Measurements from ENCODE around the gene CTNNBL1.
"Not testable (repeated sequence)": the region's sequence is repeated elsewhere in the genome, so short reads cannot be mapped to it uniquely, and the experiment has no call there.

The CTNNBL1 gene

DNA sequence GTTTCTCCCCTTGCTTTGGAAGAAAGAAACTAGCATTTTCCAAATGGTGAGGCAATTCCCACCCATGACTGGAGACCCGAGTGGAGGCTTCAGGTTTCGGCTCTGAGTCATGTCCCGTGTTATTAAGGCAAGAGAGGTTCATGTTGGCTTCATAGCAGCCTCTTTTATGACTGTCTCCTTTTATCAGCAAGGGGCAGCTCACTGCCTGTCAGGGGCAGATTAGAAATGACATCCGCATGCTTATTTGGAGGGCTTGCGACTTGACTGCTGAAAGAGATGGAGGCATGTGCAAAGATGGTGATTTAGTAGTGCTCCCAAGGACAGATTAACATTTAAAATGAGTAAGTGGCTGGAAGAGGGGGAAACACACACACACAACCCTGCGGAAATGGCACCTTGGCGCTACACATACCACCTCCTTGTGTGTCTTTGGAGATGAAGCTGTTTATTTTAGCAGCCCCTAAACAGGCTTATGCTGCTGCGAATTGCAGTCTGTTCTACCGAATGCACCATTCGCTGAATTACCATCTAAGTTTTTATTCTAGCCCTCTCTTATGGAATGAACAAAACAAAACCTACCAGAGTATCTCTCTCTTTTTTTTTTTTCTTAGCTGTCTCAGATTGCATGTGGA, 157.0 kb downstream of the CTNNBL1 start:
- Histone ChIP-seq H3K27me3 (no peaks in the 10 kb centered on the region), H3K9me3 (replicated peaks in 1 of 11) (no peaks in the 10 kb centered on the region), H4K20me1 (peaks cover 0 to 8% (median 0%) of the 10 kb centered on the region in 11 experiments; a peak in 2 of 22 replicates), H3K36me3 (peaks cover 79 to 100% (median 94%) of the 10 kb centered on the region in 11 experiments), H3K4me2 (no peak overlapping the region), H3K27ac (no peak overlapping the region), H3K4me1 (no peaks in the 10 kb centered on the region), H3K4me3 (no peak overlapping the region), H3K9ac (no peak overlapping the region)
- no peak for TF ChIP-seq Cebpa-rat (IDR thresholded peaks at IDR 0.05)

DNA sequence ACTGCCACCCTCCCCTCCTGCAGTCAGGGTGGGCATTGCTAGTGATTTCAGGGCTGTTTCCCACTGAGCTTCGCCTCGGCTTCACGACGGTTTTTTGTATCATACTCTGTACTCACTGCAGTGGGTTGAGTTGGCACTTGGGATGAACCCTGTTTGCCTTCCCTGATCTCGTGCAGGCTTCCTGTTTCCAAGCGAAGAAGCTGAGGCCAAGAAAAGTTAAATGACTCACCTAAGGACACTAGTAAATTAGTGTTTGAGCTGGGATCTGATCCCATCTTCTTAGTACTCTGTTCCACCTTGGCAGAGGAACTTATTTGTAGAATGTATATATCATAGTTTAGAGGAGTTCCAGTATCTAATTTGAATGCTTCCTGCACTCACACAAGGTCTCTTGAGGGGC, 158.8 kb downstream of the CTNNBL1 start:
- no peaks in the 10 kb centered on the region for H3K4me1 ChIP-seq
- peaks cover 0 to 2% (median 0%) of the 10 kb centered on the region in 11 experiments; a peak in 1 of 22 replicates for H4K20me1 ChIP-seq
- H3K4me3 ChIP-seq: no peak overlapping the region
- H3K27me3 ChIP-seq: no peaks in the 10 kb centered on the region; a peak in 1 of 22 replicates
- H3K27ac ChIP-seq: no peak overlapping the region
- H3K36me3 ChIP-seq: peaks cover 80 to 100% (median 93%) of the 10 kb centered on the region in 11 experiments
- TF ChIP-seq Cebpa-rat (IDR thresholded peaks at IDR 0.05): no peak
- no peak overlapping the region for H3K4me2 ChIP-seq
- H3K9ac ChIP-seq: no peak overlapping the region
- H3K9me3 ChIP-seq (replicated peaks in 1 of 11): no peaks in the 10 kb centered on the region

DNA sequence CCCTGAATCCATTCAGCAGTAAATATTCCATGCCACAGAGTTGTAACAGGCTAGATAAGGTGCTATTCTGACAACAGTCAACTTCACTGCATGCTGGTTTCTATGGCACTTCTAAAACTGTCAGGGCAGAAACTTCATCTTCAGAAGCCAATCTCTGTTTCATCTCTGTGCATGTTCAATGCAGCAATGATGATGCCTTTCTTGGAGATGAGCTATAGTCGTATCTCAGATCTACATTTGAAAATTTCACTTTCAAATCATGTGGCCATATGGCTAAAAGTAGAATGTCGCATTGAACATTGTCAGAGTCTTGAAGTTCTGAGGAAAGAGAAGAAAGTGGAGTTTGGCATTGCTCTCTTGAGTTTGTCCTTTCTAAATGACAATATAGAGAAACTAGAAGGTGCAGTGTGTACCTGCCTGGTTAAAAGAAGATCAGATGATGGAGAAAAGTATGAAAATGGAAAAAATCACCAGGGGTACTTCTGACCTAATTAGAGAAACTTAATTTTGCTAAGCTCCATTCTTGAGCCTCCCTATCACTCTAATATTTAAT, 160.1 kb downstream of the CTNNBL1 start:
- TF ChIP-seq Cebpa-rat (IDR thresholded peaks at IDR 0.05): no peak
- Histone ChIP-seq H3K4me3 (no peak overlapping the region), H3K36me3 (peaks cover 72 to 100% (median 93%) of the 10 kb centered on the region in 11 experiments), H3K4me2 (no peak overlapping the region), H3K27me3 (no peaks in the 10 kb centered on the region; a peak in 1 of 22 replicates), H4K20me1 (peaks cover 0 to 9% (median 0%) of the 10 kb centered on the region in 11 experiments; a peak in 1 of 22 replicates), H3K4me1 (no peaks in the 10 kb centered on the region), H3K9ac (no peak overlapping the region), H3K9me3 (replicated peaks in 1 of 11) (no peaks in the 10 kb centered on the region), H3K27ac (no peak overlapping the region)

DNA sequence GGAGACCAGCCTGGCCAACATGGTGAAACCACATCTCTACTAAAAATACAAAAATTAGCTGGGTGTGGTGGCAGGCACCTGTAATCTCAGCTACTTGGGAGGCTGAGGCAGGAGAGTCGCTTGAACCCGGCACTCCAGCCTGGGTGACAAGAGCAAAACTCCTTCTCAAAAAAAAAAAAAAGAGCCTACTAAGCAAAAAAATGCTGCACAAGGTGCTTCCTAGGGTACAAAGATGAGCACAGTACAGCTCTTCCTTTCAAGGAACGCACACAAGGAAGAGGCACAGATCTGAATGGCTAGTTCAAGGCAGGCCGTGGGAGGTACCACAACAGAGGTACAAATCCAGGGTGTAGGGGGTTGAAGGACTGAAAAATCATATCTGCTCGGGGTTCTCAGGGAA, 162.2 kb downstream of the CTNNBL1 start:
- not testable (repeated sequence) for H3K9me3 ChIP-seq (replicated peaks in 1 of 11); H3K4me3 ChIP-seq; H3K27me3 ChIP-seq; H3K4me1 ChIP-seq; H3K27ac ChIP-seq; H3K9ac ChIP-seq; H4K20me1 ChIP-seq; H3K4me2 ChIP-seq
- H3K36me3 ChIP-seq: peaks cover 71 to 100% (median 93%) of the 10 kb centered on the region in 11 experiments

DNA sequence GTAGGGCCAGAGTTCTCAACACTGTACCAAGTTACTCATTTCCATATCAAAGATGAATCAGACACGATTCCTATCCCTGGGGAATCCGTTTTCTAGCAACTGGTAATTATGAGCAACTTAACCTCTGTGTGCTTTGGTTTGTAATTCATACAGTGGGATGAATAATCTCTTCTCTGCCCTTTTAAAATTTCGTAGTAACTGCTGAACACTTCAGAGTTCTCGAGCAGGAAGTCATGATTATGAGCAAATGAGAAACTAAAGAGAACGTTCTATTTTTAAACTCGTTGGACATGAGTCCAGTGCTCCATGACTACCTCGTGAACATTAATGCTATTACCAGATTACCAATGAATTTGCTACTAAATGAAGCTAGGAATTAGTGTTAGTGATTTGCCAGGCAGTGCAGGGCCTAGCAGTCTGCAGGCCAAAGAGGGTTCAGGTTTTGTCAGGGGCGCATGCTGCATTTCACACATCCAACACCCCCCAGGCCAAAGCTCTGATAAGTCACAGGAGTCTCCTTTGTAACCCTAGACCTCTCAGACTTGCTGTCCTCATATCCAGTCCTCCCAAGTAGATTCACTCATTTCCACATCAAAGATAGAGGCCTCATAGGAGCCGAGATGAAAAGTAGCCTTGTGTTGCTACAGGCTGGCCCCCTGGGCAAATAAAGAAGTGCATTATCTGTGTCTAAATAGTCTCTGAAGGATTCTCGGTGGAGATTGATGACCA, 163.3 kb downstream of the CTNNBL1 start:
- no peak overlapping the region for H3K27ac ChIP-seq
- H3K9ac ChIP-seq: no peak overlapping the region
- H3K27me3 ChIP-seq: no peaks in the 10 kb centered on the region; a peak in 1 of 22 replicates
- TF ChIP-seq Cebpa-rat (IDR thresholded peaks at IDR 0.05): no peak
- H3K4me1 ChIP-seq: no peaks in the 10 kb centered on the region
- H3K9me3 ChIP-seq (replicated peaks in 1 of 11): no peaks in the 10 kb centered on the region
- H4K20me1 ChIP-seq: peaks cover 0 to 13% (median 0%) of the 10 kb centered on the region in 11 experiments; a peak in 1 of 22 replicates
- peaks cover 74 to 100% (median 94%) of the 10 kb centered on the region in 11 experiments for H3K36me3 ChIP-seq
- H3K4me3 ChIP-seq: no peak overlapping the region
- no peak overlapping the region for H3K4me2 ChIP-seq

DNA sequence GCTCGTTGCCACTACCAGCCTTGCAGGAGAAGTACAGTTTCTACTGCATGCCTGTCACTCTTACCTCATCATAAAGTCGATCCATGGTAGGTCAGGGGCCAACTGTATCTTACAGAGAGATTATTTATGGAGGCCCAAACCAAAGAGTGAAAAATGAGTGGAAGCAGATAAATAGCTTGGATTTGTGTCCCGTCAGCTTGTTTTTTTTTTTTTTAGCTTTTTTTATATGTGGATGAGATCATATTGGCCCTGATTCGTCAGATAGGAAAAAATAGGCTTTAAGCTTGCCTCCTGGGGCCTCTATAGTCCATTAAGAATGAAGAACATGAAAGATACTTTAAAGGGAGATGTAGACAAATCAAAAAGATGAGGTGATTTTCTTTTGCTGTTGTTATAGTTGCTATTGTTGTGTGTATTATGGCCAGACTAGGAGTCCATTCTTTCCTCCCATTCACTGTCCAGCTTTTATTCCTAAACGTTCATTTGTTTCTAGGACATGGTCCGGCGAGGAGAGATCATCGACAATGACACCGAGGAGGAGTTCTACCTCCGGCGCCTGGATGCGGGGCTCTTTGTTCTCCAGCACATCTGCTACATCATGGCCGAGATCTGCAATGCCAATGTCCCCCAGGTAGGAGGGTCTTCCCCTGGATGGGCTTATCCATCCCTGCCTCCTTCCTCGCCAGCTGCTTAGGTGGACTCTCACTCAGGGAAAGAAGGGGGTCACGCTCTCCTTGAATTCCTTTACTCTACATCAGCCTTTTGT, 165.8 kb downstream of the CTNNBL1 start:
- no peak for TF ChIP-seq Cebpa-rat (IDR thresholded peaks at IDR 0.05)
- H3K9me3 ChIP-seq (replicated peaks in 1 of 11): no peaks in the 10 kb centered on the region
- H3K4me1 ChIP-seq: no peaks in the 10 kb centered on the region
- peaks cover 0 to 13% (median 0%) of the 10 kb centered on the region in 11 experiments; a peak in 2 of 22 replicates for H4K20me1 ChIP-seq
- H3K27ac ChIP-seq: no peak overlapping the region
- H3K9ac ChIP-seq: no peak overlapping the region
- no peak overlapping the region for H3K4me3 ChIP-seq
- H3K4me2 ChIP-seq: no peak overlapping the region
- H3K27me3 ChIP-seq: no peaks in the 10 kb centered on the region; a peak in 1 of 22 replicates
- peaks cover 71 to 99% (median 92%) of the 10 kb centered on the region in 11 experiments for H3K36me3 ChIP-seq

DNA sequence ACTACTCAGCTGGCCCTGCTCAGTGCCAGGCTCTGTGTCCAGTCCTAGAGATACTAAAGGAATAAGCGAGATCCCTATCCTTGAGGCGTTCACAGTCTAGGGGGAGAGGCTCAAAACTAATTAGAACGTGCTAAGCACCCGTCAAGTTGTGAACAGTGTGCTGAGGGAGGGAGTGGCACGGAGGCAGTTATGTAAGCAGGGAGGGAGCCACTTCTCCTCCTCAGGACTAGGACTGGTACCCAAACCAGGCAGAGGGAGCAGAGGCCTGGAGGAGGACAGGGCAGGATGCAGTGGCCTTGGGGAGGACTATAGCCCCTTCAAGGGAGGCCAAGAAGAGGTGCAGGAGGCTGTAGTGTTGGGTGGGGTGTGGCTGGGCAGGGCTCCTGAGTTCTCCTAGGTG, 169.5 kb downstream of the CTNNBL1 start:
- H4K20me1 ChIP-seq: peaks cover 0 to 29% (median 0%) of the 10 kb centered on the region in 11 experiments; a peak in 5 of 22 replicates
- TF ChIP-seq Cebpa-rat (IDR thresholded peaks at IDR 0.05): no peak
- no peak overlapping the region for H3K27ac ChIP-seq
- H3K9me3 ChIP-seq (replicated peaks in 1 of 11): no peaks in the 10 kb centered on the region
- H3K36me3 ChIP-seq: peaks cover 73 to 99% (median 91%) of the 10 kb centered on the region in 11 experiments
- no peak overlapping the region for H3K4me3 ChIP-seq
- H3K4me1 ChIP-seq: no peaks in the 10 kb centered on the region
- no peak overlapping the region; a peak in 1 of 22 replicates for H3K9ac ChIP-seq
- H3K4me2 ChIP-seq: no peak overlapping the region
- H3K27me3 ChIP-seq: no peaks in the 10 kb centered on the region

DNA sequence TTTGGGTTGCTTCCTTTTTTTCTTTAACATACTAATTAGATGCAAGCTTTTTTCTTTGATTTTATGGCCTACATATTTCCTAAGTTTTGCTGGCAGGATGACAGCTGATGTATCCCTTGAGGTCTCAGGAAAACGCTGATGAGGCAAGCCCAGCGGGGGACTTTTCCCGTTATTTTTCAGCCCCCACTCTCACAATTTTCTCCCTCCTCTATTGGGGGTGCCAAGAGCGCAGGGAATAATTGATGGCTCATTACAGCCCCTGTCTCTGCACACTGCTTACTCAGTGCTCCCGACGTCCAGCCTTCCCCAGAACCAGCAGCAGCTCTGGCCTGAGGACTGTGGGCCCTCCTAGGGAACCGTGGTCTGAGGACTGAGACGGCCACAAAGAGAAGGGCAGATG, 170.5 kb downstream of the CTNNBL1 start:
- H3K36me3 ChIP-seq: peaks cover 78 to 98% (median 91%) of the 10 kb centered on the region in 11 experiments
- H3K4me3 ChIP-seq: no peak overlapping the region
- H4K20me1 ChIP-seq: peaks cover 0 to 37% (median 0%) of the 10 kb centered on the region in 11 experiments; a peak in 5 of 22 replicates
- H3K4me1 ChIP-seq: peaks cover 0 to 10% (median 0%) of the 10 kb centered on the region in 10 experiments; a peak in 2 of 20 replicates
- H3K4me2 ChIP-seq: no peak overlapping the region
- H3K27me3 ChIP-seq: no peaks in the 10 kb centered on the region
- no peak overlapping the region for H3K27ac ChIP-seq
- H3K9me3 ChIP-seq (replicated peaks in 1 of 11): no peaks in the 10 kb centered on the region
- TF ChIP-seq Cebpa-rat (IDR thresholded peaks at IDR 0.05): no peak
- no peak overlapping the region for H3K9ac ChIP-seq

DNA sequence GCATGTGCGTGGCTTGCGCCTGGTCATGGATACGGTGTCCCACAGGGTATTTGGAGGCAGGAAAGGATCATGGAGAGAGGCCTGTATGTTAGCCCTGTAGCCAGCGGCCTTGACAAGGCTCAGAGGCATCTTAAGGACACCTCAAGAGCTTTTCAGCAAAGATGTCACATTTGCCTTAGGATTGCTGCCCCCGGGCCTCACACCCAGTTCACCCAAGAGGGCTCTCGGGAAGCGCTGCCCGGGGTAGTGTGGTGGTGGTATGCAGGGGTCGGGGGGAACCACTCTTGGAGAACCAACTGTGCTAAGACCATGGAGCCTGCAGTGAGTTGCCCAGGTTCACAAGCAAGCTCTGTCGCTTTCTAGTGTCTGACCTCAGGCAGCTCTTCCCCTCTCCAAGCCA, 172.2 kb downstream of the CTNNBL1 start:
- H3K9me3 ChIP-seq (replicated peaks in 1 of 11): no peaks in the 10 kb centered on the region
- no peak overlapping the region for H3K4me2 ChIP-seq
- H4K20me1 ChIP-seq: peaks cover 0 to 54% (median 0%) of the 10 kb centered on the region in 11 experiments; a peak in 6 of 22 replicates
- H3K27me3 ChIP-seq: no peaks in the 10 kb centered on the region
- H3K9ac ChIP-seq: no peak overlapping the region
- TF ChIP-seq Cebpa-rat (IDR thresholded peaks at IDR 0.05): no peak
- H3K36me3 ChIP-seq: peaks cover 78 to 98% (median 91%) of the 10 kb centered on the region in 11 experiments
- H3K4me1 ChIP-seq: peaks cover 0 to 11% (median 0%) of the 10 kb centered on the region in 10 experiments; a peak in 2 of 20 replicates
- no peak overlapping the region for H3K4me3 ChIP-seq
- no peak overlapping the region for H3K27ac ChIP-seq
